Activated B cell treated with CpG ODN at 0.5 μM for 24 hours (primary cell): ENCODE measurements around the gene MAP3K2. TPM values are rescaled to one million over a fixed set of nuclear protein-coding genes. Genes with fewer than 3 reads are reported as not detected.

Experiments
- ATAC-seq: fragments of 200-7000 bp; cut with Tn5 transposase; one replicate; pipeline ENCODE4 v1.10.0; 2021; ENCODE audit warnings: low read depth, mild to moderate bottlenecking, moderate library complexity
- CTCF ChIA-PET: fragments of 350-600 bp; sonication (Branson Sonifier 250); formaldehyde crosslinking; loops from one replicate; lab custom pipeline; 2021; ENCODE audit warnings: antibody characterized with exemption; lab: Charles Lee
- POLR2A ChIA-PET: fragments of 350-600 bp; sonication (Branson Sonifier 250); formaldehyde crosslinking; loops from one replicate; lab custom pipeline; 2021; ENCODE audit warnings: antibody characterized with exemption; lab: Charles Lee
- DNase-seq: peaks from one replicate; pipeline ENCODE4 v3.0.0; 2022
- H3K27ac Mint-ChIP-seq: one replicate; pipeline ENCODE4 v1.8.0; 2020; ENCODE audit warnings: mixed read lengths
- H3K27me3 Mint-ChIP-seq: one replicate; pipeline ENCODE4 v1.8.0; 2021; ENCODE audit warnings: mixed read lengths
- H3K36me3 Mint-ChIP-seq: one replicate; pipeline ENCODE4 v1.8.0; 2021; ENCODE audit warnings: low read depth, mixed read lengths
- H3K4me1 Mint-ChIP-seq: one replicate; pipeline ENCODE4 v1.8.0; 2021; ENCODE audit warnings: mixed read lengths
- H3K4me3 Mint-ChIP-seq: one replicate; pipeline ENCODE4 v1.8.0; 2020; ENCODE audit warnings: mild to moderate bottlenecking, mixed read lengths
- H3K9me3 Mint-ChIP-seq: one replicate; pipeline ENCODE4 v1.8.0; 2020; ENCODE audit warnings: mixed read lengths
- intact Hi-C: fragments of 100-400 bp; cut with micrococcal nuclease; formaldehyde crosslinking; loops from one replicate; pipeline ENCODE4 v1.15.1; 2024
- total RNA-seq: library from RNA; stranded (reverse); gene quantifications from 2 replicates; pipeline ENCODE4 v1.2.3, GENCODE V29; 2022
- TF ChIP-seq, protein P1 (sequence below): fragments of 200-600 bp; IDR thresholded peaks from one replicate; pipeline ENCODE4 v1.8.0; 2022; ENCODE audit warnings: antibody characterized with exemption, mild to moderate bottlenecking

Gene MAP3K2
- total RNA-seq, 1 donor from 2014 or later, result 77.7 TPM

DNA sequence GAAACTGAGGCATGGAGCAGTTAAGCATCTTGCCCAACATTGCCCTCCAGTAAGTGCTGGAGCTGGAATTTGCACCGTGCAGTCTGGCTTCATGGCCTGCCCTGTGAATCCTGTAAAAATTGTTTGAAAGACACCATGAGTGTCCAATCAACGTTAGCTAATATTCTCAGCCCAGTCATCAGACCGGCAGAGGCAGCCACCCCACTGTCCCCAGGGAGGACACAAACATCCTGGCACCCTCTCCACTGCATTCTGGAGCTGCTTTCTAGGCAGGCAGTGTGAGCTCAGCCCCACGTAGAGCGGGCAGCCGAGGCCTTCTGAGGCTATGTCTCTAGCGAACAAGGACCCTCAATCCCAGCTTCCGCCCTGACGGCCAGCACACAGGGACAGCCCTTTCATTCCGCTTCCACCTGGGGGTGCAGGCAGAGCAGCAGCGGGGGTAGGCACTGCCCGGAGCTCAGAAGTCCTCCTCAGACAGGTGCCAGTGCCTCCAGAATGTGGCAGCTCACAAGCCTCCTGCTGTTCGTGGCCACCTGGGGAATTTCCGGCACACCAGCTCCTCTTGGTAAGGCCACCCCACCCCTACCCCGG is 31.8 kb upstream of the MAP3K2 start:
- CTCF ChIA-PET, result interaction anchor here (0.8 to 1.1 kb wide), 2 partner anchors 33 to 63 kb away, joined by 3 to 4 read pairs; no protein-coding TSS in a partner anchor
- Mint-ChIP-seq H3K36me3 (no peaks in the 10 kb centered on the region), H3K4me1 (peaks cover 33% of the 10 kb centered on the region), H3K27me3 (peaks cover 1% of the 10 kb centered on the region), H3K27ac (no peak overlapping the region), H3K9me3 (no peaks in the 10 kb centered on the region), H3K4me3 (no peak overlapping the region)
- TF ChIP-seq, protein P1, sequence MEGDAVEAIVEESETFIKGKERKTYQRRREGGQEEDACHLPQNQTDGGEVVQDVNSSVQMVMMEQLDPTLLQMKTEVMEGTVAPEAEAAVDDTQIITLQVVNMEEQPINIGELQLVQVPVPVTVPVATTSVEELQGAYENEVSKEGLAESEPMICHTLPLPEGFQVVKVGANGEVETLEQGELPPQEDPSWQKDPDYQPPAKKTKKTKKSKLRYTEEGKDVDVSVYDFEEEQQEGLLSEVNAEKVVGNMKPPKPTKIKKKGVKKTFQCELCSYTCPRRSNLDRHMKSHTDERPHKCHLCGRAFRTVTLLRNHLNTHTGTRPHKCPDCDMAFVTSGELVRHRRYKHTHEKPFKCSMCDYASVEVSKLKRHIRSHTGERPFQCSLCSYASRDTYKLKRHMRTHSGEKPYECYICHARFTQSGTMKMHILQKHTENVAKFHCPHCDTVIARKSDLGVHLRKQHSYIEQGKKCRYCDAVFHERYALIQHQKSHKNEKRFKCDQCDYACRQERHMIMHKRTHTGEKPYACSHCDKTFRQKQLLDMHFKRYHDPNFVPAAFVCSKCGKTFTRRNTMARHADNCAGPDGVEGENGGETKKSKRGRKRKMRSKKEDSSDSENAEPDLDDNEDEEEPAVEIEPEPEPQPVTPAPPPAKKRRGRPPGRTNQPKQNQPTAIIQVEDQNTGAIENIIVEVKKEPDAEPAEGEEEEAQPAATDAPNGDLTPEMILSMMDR, result no peak
- ATAC-seq (no peak), DNase-seq (no peak)
- POLR2A ChIA-PET, result no interaction called here
- intact Hi-C loops, result loop anchor here (5.0 kb wide), 2 partner anchors 58 to 107 kb away; no protein-coding TSS in a partner anchor

DNA sequence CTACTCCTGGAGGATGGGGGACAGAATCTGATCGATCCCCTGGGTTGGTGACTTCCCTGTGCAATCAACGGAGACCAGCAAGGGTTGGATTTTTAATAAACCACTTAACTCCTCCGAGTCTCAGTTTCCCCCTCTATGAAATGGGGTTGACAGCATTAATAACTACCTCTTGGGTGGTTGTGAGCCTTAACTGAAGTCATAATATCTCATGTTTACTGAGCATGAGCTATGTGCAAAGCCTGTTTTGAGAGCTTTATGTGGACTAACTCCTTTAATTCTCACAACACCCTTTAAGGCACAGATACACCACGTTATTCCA is 31.3 kb upstream of the MAP3K2 start:
- Mint-ChIP-seq H3K4me3 (no peak overlapping the region), H3K27ac (no peak overlapping the region), H3K36me3 (no peaks in the 10 kb centered on the region), H3K27me3 (peaks cover 1% of the 10 kb centered on the region), H3K9me3 (no peaks in the 10 kb centered on the region), H3K4me1 (peaks cover 35% of the 10 kb centered on the region)
- POLR2A ChIA-PET, result no interaction called here
- intact Hi-C loops, result loop anchor here (5.0 kb wide), 2 partner anchors 58 to 107 kb away; no protein-coding TSS in a partner anchor
- CTCF ChIA-PET, result interaction anchor here (0.8 to 1.1 kb wide), 2 partner anchors 33 to 63 kb away, joined by 3 to 4 read pairs; no protein-coding TSS in a partner anchor
- DNase-seq (no peak), ATAC-seq (no peak)
- TF ChIP-seq, protein P1, result no peak

DNA sequence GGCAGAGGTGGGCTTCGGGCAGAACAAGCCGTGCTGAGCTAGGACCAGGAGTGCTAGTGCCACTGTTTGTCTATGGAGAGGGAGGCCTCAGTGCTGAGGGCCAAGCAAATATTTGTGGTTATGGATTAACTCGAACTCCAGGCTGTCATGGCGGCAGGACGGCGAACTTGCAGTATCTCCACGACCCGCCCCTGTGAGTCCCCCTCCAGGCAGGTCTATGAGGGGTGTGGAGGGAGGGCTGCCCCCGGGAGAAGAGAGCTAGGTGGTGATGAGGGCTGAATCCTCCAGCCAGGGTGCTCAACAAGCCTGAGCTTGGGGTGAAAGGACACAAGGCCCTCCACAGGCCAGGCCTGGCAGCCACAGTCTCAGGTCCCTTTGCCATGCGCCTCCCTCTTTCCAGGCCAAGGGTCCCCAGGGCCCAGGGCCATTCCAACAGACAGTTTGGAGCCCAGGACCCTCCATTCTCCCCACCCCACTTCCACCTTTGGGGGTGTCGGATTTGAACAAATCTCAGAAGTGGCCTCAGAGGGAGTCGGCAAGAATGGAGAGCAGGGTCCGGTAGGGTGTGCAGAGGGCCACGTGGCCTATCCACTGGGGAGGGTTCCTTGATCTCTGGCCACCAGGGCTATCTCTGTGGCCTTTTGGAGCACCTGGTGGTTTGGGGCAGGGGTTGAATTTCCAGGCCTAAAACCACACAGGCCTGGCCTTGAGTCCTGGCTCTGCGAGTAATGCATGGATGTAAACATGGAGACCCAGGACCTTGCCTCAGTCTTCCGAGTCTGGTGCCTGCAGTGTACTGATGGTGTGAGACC is 30.7 kb upstream of the MAP3K2 start, which contains the start of gene PROC:
Gene PROC (plus strand): TSS at position 128 of the 812 bp plus-strand sequence. CDS start 1,516 bp downstream, outside the sequence.
- ATAC-seq (no peak), DNase-seq (no peak)
- intact Hi-C loops, result loop anchor here (5.0 kb wide), 2 partner anchors 59 to 106 kb away; no protein-coding TSS in a partner anchor
- no peaks in the 10 kb centered on the region for H3K9me3 Mint-ChIP-seq
- no peak within 1 kb of the TSS for H3K27ac Mint-ChIP-seq
- peaks cover 1% of the 10 kb centered on the region for H3K27me3 Mint-ChIP-seq
- CTCF ChIA-PET, result interaction anchor here (1.1 kb wide), 1 partner anchor 62 kb away, joined by 4 read pairs; no protein-coding TSS in a partner anchor
- no peaks in the 10 kb centered on the region for H3K36me3 Mint-ChIP-seq
- POLR2A ChIA-PET, result no interaction called here
- peaks cover 35% of the 10 kb centered on the region for H3K4me1 Mint-ChIP-seq
- TF ChIP-seq, protein P1, result no peak
- no peak within 1 kb of the TSS for H3K4me3 Mint-ChIP-seq

DNA sequence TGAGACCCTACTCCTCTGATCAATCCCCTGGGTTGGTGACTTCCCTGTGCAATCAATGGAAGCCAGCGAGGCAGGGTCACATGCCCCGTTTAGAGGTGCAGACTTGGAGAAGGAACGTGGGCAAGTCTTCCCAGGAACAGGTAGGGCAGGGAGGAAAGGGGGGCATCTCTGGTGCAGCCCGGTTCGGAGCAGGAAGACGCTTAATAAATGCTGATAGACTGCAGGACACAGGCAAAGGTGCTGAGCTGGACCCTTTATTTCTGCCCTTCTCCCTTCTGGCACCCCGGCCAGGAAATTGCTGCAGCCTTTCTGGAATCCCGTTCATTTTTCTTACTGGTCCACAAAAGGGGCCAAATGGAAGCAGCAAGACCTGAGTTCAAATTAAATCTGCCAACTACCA is 29.6 kb upstream of the MAP3K2 start:
- ChIA-PET CTCF (interaction anchor here (2.4 kb wide), 1 partner anchor 62 kb away, joined by 9 read pairs; no protein-coding TSS in a partner anchor), POLR2A (interaction anchor here (0.6 to 4.5 kb wide), 2 partner anchors 22 to 28 kb away, joined by 8 to 23 read pairs; partner anchors contain the start of gene MAP3K2)
- no peak for DNase-seq
- H3K4me3 Mint-ChIP-seq, result no peak overlapping the region
- H3K4me1 Mint-ChIP-seq, result peaks cover 40% of the 10 kb centered on the region
- H3K9me3 Mint-ChIP-seq, result no peaks in the 10 kb centered on the region
- ATAC-seq, result no peak
- no peak overlapping the region for H3K27ac Mint-ChIP-seq
- peaks cover under 1% of the 10 kb centered on the region for H3K27me3 Mint-ChIP-seq
- intact Hi-C loops, result loop anchor here (2.0 to 5.0 kb wide), 3 partner anchors 60 to 123 kb away; partner anchors contain the start of gene ERCC3
- TF ChIP-seq, protein P1, result no peak
- H3K36me3 Mint-ChIP-seq, result no peaks in the 10 kb centered on the region
